Measurements from ENCODE around the gene PRELID1. TPM values are rescaled to one million over a fixed set of nuclear protein-coding genes. Genes with fewer than 3 reads are reported as not detected.

PRELID1 gene, protein sequence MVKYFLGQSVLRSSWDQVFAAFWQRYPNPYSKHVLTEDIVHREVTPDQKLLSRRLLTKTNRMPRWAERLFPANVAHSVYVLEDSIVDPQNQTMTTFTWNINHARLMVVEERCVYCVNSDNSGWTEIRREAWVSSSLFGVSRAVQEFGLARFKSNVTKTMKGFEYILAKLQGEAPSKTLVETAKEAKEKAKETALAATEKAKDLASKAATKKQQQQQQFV
- total RNA-seq: 83.1 and 89.0 TPM in 2 replicates

GRCh38 chr5:177303121-177303924 lies at the start of gene PRELID1, which contains the start of gene RAB24:
Gene PRELID1, plus strand, starts transcription at chr5:177303799. Its CDS starts 187 bp downstream, at chr5:177303986.
Gene RAB24, minus strand, starts transcription at chr5:177303719. Its CDS starts 431 bp downstream, at chr5:177303288.

GRCh38 chr5:177311723-177312648 lies 8.4 kb downstream of the PRELID1 start, which contains the start of gene MXD3:
Gene MXD3, minus strand, starts transcription at chr5:177311898. Its CDS starts 68 bp downstream, at chr5:177311830.

GRCh38 chr5:177351392-177352329 lies 48.1 kb downstream of the PRELID1 start, which contains the start of gene LMAN2:
Gene LMAN2, minus strand, starts transcription at chr5:177351668. Its CDS starts 21 bp downstream, at chr5:177351647.

Other genes with a start within 250 kb of the PRELID1 start
- gene FGFR4, start 216.9 kb upstream of the PRELID1 start, total RNA-seq: 0.11 and 0.26 TPM in 2 replicates
- gene NSD1, start 170.0 kb upstream of the PRELID1 start, total RNA-seq: 54.6 and 55.8 TPM in 2 replicates
- 13.9 and 16.5 TPM in 2 replicates for gene RAB24, start 80 bp upstream of the PRELID1 start, total RNA-seq
- 5.7 and 9.5 TPM in 2 replicates for gene MXD3, start 8.1 kb downstream of the PRELID1 start, total RNA-seq
- 275 and 291 TPM in 2 replicates for gene LMAN2, start 47.9 kb downstream of the PRELID1 start, total RNA-seq
- 2.6 and 5.4 TPM in 2 replicates for gene RGS14, start 54.1 kb downstream of the PRELID1 start, total RNA-seq
- gene SLC34A1, start 80.6 kb downstream of the PRELID1 start, total RNA-seq: not detected in 2 replicates
- not detected in 2 replicates for gene PFN3, start 96.9 kb downstream of the PRELID1 start, total RNA-seq
- 0.26 TPM in 1 of 2 replicates, not detected in the other for gene F12, start 105.8 kb downstream of the PRELID1 start, total RNA-seq
- 11.5 and 12.8 TPM in 2 replicates for gene GRK6, start 122.9 kb downstream of the PRELID1 start, total RNA-seq
- 10.6 and 11.9 TPM in 2 replicates for gene PRR7, start 143.0 kb downstream of the PRELID1 start, total RNA-seq
- 64.5 and 74.5 TPM in 2 replicates for gene DBN1, start 169.8 kb downstream of the PRELID1 start, total RNA-seq
- gene PDLIM7, start 193.8 kb downstream of the PRELID1 start, total RNA-seq: 65.2 and 97.5 TPM in 2 replicates
- gene DOK3, start 206.0 kb downstream of the PRELID1 start, total RNA-seq: 0.54 and 0.91 TPM in 2 replicates
- gene DDX41, start 213.2 kb downstream of the PRELID1 start, total RNA-seq: 48.2 and 59.7 TPM in 2 replicates